ENCODE data around the gene SIPA1L2. TPM values are rescaled to one million over a fixed set of nuclear protein-coding genes. Genes with fewer than 3 reads are reported as not detected.

SIPA1L2 gene
- total and polyA plus RNA-seq, 2 of the 4 experiments (the other 2 are of a cell fraction) = 7.1 to 13.4 TPM

DNA sequence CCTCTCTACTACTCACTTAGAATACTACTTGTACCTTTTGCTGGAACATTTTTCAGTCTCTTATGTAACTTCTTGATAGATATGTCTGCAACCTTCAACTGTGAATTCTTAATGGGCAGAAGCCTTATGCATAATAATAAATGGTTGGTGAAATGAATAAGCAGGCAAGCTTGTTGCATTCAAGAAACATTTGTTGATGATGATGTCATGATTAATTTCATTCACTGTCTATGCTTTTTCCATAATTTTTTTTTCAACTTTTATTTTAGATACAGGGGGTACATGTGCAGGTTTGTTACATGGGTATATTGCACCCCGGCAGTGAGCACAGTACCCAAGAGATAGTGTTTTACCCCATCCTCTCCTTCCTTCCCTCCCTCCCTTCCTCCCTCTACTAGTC is 48.0 kb downstream of the SIPA1L2 start:
- BruUV-seq (replicated peaks) = no TSS peak
- H4K8ac ChIP-seq (ENCODE audit: low read depth in 2 of 2, low read length in 2 of 2) = no peak overlapping the region
- H3K79me1 ChIP-seq (ENCODE audit: low read depth in 1 of 2, low read length in 2 of 2) = no peaks in the 10 kb centered on the region; a peak in 3 of 4 replicates
- H3K9me3 ChIP-seq (ENCODE audit: control insufficient read depth, insufficient read depth, low read length) = no peaks in the 10 kb centered on the region
- no peak overlapping the region for H3K4me3 ChIP-seq (ENCODE audit: insufficient read depth, low read depth, low read length)
- H2BK15ac ChIP-seq (ENCODE audit: low read depth, low read length) = no peak overlapping the region
- no peak overlapping the region for H2AK5ac ChIP-seq (ENCODE audit: low read depth, low read length)
- no peak overlapping the region for H2AFZ ChIP-seq (replicated peaks; ENCODE audit: low read length, poor library complexity)
- no peak overlapping the region for H2BK120ac ChIP-seq (ENCODE audit: low read depth, low read length)
- no peak overlapping the region for H3K14ac ChIP-seq (replicated peaks; ENCODE audit: low read depth, low read length)
- DNase-seq = no peak
- peaks cover 2% of the 10 kb centered on the region; the same call in 1 of the 2 replicates for H3K4me1 ChIP-seq (ENCODE audit: control insufficient read depth, insufficient read depth, low read length)
- no peak overlapping the region for H2BK5ac ChIP-seq (ENCODE audit: low read depth, low read length, poor library complexity, severe bottlenecking)
- TF ChIP-seq CHD1 (IDR thresholded peaks at IDR 0.05; ENCODE audit: low read depth, low read length) (no peak), NFE2L2 (IDR thresholded peaks at IDR 0.05; ENCODE audit: low read depth, low read length) (no peak)
- TF ChIP-seq, protein P1, sequence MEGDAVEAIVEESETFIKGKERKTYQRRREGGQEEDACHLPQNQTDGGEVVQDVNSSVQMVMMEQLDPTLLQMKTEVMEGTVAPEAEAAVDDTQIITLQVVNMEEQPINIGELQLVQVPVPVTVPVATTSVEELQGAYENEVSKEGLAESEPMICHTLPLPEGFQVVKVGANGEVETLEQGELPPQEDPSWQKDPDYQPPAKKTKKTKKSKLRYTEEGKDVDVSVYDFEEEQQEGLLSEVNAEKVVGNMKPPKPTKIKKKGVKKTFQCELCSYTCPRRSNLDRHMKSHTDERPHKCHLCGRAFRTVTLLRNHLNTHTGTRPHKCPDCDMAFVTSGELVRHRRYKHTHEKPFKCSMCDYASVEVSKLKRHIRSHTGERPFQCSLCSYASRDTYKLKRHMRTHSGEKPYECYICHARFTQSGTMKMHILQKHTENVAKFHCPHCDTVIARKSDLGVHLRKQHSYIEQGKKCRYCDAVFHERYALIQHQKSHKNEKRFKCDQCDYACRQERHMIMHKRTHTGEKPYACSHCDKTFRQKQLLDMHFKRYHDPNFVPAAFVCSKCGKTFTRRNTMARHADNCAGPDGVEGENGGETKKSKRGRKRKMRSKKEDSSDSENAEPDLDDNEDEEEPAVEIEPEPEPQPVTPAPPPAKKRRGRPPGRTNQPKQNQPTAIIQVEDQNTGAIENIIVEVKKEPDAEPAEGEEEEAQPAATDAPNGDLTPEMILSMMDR (conservative IDR thresholded peaks at IDR 0.05; ENCODE audit: low read depth, low read length) = no peak
- ChIA-PET POLR2A (ENCODE audit: unreplicated experiment) (no interaction called here), CTCF (no interaction called here)
- peaks cover 4% of the 10 kb centered on the region; the same call in 1 of the 2 replicates for H3K9me1 ChIP-seq (ENCODE audit: insufficient read depth, low read length)
- H3K56ac ChIP-seq (ENCODE audit: extremely low read depth, insufficient read depth, low read length) = no peak overlapping the region
- intact Hi-C loops (cut with micrococcal nuclease) = no loop called here
- ATAC-seq (ENCODE audit: low read depth) = no peak
- no peak overlapping the region for H3K9ac ChIP-seq (ENCODE audit: low read depth, low read length)
- H3K36me3 ChIP-seq (ENCODE audit: control insufficient read depth, insufficient read depth, low read length) = no peaks in the 10 kb centered on the region
- H3K23ac ChIP-seq (ENCODE audit: low read depth, low read length) = no peak overlapping the region
- no peak overlapping the region for H3K4me2 ChIP-seq (ENCODE audit: low read depth, low read length)
- H4K5ac ChIP-seq (ENCODE audit: low read depth, low read length) = no peak overlapping the region
- no peak overlapping the region for H3K18ac ChIP-seq (ENCODE audit: low read depth, low read length)
- H4K91ac ChIP-seq (ENCODE audit: insufficient read depth, low read depth, low read length) = no peak overlapping the region
- no CpG with 5 or more reads among the region's 1 CpG for WGBS, 2 experiments (ENCODE audit: extremely low coverage in 2 of 2, insufficient read length in 1 of 2)
- no peaks in the 10 kb centered on the region for H3K27me3 ChIP-seq (ENCODE audit: control insufficient read depth, insufficient read depth, low read length)
- dilution Hi-C loops (cut with HindIII; ENCODE audit: low sequenced_read_pairs, unreplicated experiment) = no loop called here
- H3K4ac ChIP-seq (ENCODE audit: low read depth, low read length) = no peak overlapping the region
- H3K27ac ChIP-seq (ENCODE audit: insufficient read depth, low read length) = no peak overlapping the region
- H2AK9ac ChIP-seq (replicated peaks; ENCODE audit: low read depth, low read length, poor library complexity) = no peak overlapping the region
- in situ Hi-C loops (cut with MboI; ENCODE audit: low sequenced_read_pairs) = no loop called here
- no peak overlapping the region for H2BK20ac ChIP-seq (ENCODE audit: low read depth, low read length)
- H4K20me1 ChIP-seq (ENCODE audit: insufficient read depth, low read length) = peaks cover 3% of the 10 kb centered on the region; the same call in 1 of the 2 replicates

Other genes with a start within 250 kb of the SIPA1L2 start
- gene MAP10, start 175.3 kb upstream of the SIPA1L2 start, total RNA-seq (2012; rRNA removed) = 1.1 TPM in 2 replicates
- gene MAP10, start 175.3 kb upstream of the SIPA1L2 start, polyA plus RNA-seq (2012; rRNA removed) = 1.0 TPM in 2 replicates

Data from IMR-90 (cell line).